ENCODE measurements around the gene FARS2.

Gene FARS2

DNA sequence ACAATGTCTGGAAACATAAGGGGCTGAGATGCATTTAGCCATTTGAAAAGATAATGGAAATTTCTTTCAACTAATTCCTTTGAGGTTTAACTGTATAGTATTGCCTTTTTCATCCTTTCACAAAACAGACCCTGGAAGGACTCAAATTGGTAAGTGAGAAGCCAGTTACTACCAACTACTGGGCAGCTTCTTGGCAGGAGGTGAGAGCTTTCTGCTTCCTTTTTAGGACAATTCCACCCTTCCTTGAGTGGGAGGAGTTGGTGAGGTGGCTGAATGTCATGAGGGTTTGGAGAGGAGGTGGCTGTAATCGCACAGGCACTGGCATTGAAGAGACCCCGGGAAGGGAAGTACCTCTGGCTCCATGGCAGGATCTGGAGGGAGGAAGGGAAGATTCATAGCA lies 404.4 kb downstream of the FARS2 start:
- Histone ChIP-seq H3K4me2 (ENCODE audit: low read length) (no peak overlapping the region), H3K9ac (ENCODE audit: low read length) (no peak overlapping the region), H4K20me1 (ENCODE audit: insufficient read depth, low read length) (no peaks in the 10 kb centered on the region), H3K4me3 (ENCODE audit: low read length) (no peak overlapping the region), H3K79me2 (ENCODE audit: low read length) (no peaks in the 10 kb centered on the region), H2AFZ (ENCODE audit: low read depth, low read length) (no peak overlapping the region), H3K27me3 (ENCODE audit: low read depth, low read length) (no peaks in the 10 kb centered on the region), H3K4me1 (ENCODE audit: low read length) (peaks cover 8% of the 10 kb centered on the region; the same call in 1 of the 2 replicates), H3K36me3 (replicated peaks; ENCODE audit: low read depth, low read length) (no peaks in the 10 kb centered on the region), H3K9me3 (ENCODE audit: insufficient read depth, low read length) (no peaks in the 10 kb centered on the region), H3K27ac (ENCODE audit: low read length) (no peak overlapping the region)
- no peak for TF ChIP-seq EZH2phosphoT487 (IDR thresholded peaks at IDR 0.05; ENCODE audit: low read depth)
- no peak for TF ChIP-seq CTCF (IDR thresholded peaks at IDR 0.05; ENCODE audit: low read depth, low read length)

GRCh38 chr6:5666695-5667094 lies 405.4 kb downstream of the FARS2 start:
- Histone ChIP-seq H3K36me3 (replicated peaks; ENCODE audit: low read depth, low read length) (no peaks in the 10 kb centered on the region), H3K4me3 (ENCODE audit: low read length) (no peak overlapping the region), H3K27me3 (ENCODE audit: low read depth, low read length) (no peaks in the 10 kb centered on the region), H3K4me2 (ENCODE audit: low read length) (no peak overlapping the region), H3K4me1 (ENCODE audit: low read length) (peaks cover 17% of the 10 kb centered on the region), H3K9ac (ENCODE audit: low read length) (no peak overlapping the region), H3K79me2 (ENCODE audit: low read length) (no peaks in the 10 kb centered on the region), H3K27ac (ENCODE audit: low read length) (no peak overlapping the region), H2AFZ (ENCODE audit: low read depth, low read length) (no peak overlapping the region), H3K9me3 (ENCODE audit: insufficient read depth, low read length) (no peaks in the 10 kb centered on the region), H4K20me1 (ENCODE audit: insufficient read depth, low read length) (no peaks in the 10 kb centered on the region)
- TF ChIP-seq EZH2phosphoT487 (IDR thresholded peaks at IDR 0.05; ENCODE audit: low read depth) (no peak), CTCF (IDR thresholded peaks at IDR 0.05; ENCODE audit: low read depth, low read length) (no peak)

- TF ChIP-seq EZH2phosphoT487 (IDR thresholded peaks at IDR 0.05; ENCODE audit: low read depth) (no peak), CTCF (IDR thresholded peaks at IDR 0.05; ENCODE audit: low read depth, low read length) (no peak)
- H3K4me2 ChIP-seq (ENCODE audit: low read length) = no peak overlapping the region
Observed at GRCh38 chr6:5667737-5668136, 406.4 kb downstream of the FARS2 start.

GRCh38 chr6:5670381-5670780 lies 409.1 kb downstream of the FARS2 start:
- Histone ChIP-seq H2AFZ (ENCODE audit: low read depth, low read length) (no peak overlapping the region), H3K27me3 (ENCODE audit: low read depth, low read length) (no peaks in the 10 kb centered on the region), H3K27ac (ENCODE audit: low read length) (no peak overlapping the region), H3K79me2 (ENCODE audit: low read length) (no peaks in the 10 kb centered on the region), H3K4me3 (ENCODE audit: low read length) (no peak overlapping the region), H3K4me1 (ENCODE audit: low read length) (peaks cover 10% of the 10 kb centered on the region), H3K36me3 (replicated peaks; ENCODE audit: low read depth, low read length) (no peaks in the 10 kb centered on the region), H3K9ac (ENCODE audit: low read length) (no peak overlapping the region), H3K9me3 (ENCODE audit: insufficient read depth, low read length) (no peaks in the 10 kb centered on the region), H3K4me2 (ENCODE audit: low read length) (no peak overlapping the region), H4K20me1 (ENCODE audit: insufficient read depth, low read length) (no peaks in the 10 kb centered on the region)
- no peak for TF ChIP-seq CTCF (IDR thresholded peaks at IDR 0.05; ENCODE audit: low read depth, low read length)
- TF ChIP-seq EZH2phosphoT487 (IDR thresholded peaks at IDR 0.05; ENCODE audit: low read depth) = no peak

More at GRCh38 chr6:5667737-5668136, 406.4 kb downstream of the FARS2 start:
- Histone ChIP-seq H3K79me2 (ENCODE audit: low read length) (no peaks in the 10 kb centered on the region), H2AFZ (ENCODE audit: low read depth, low read length) (no peak overlapping the region), H3K9ac (ENCODE audit: low read length) (no peak overlapping the region), H3K27me3 (ENCODE audit: low read depth, low read length) (no peaks in the 10 kb centered on the region), H3K36me3 (replicated peaks; ENCODE audit: low read depth, low read length) (no peaks in the 10 kb centered on the region), H3K9me3 (ENCODE audit: insufficient read depth, low read length) (no peaks in the 10 kb centered on the region), H3K4me3 (ENCODE audit: low read length) (no peak overlapping the region), H3K4me1 (ENCODE audit: low read length) (peaks cover 17% of the 10 kb centered on the region), H4K20me1 (ENCODE audit: insufficient read depth, low read length) (no peaks in the 10 kb centered on the region), H3K27ac (ENCODE audit: low read length) (no peak overlapping the region)

Data from OCI-LY3 (cell line).